Measurements from ENCODE around the gene ALG2.

- TF ChIP-seq POLR2A (IDR thresholded peaks at IDR 0.05; ENCODE audit: insufficient read depth in 1 of 2, low read depth in 2 of 2, low read length in 2 of 2) (no peak), CTCF (CRISPR knock-in tag; IDR thresholded peaks at IDR 0.05) (no peak), MAZ (IDR thresholded peaks at IDR 0.05; ENCODE audit: borderline replicate concordance, low read depth, low read length) (no peak), MAZ (CRISPR knock-in tag; IDR thresholded peaks at IDR 0.05; ENCODE audit: low read depth) (no peak), RFXAP (CRISPR knock-in tag; IDR thresholded peaks at IDR 0.05; ENCODE audit: borderline replicate concordance) (no peak), ZFP90 (CRISPR knock-in tag; IDR thresholded peaks at IDR 0.05; ENCODE audit: borderline replicate concordance) (no peak), ZNF740 (CRISPR knock-in tag; IDR thresholded peaks at IDR 0.05) (no peak), TFDP2 (CRISPR knock-in tag; IDR thresholded peaks at IDR 0.05) (no peak), ZFP37 (CRISPR knock-in tag; IDR thresholded peaks at IDR 0.05; ENCODE audit: borderline replicate concordance) (no peak), SOX6 (IDR thresholded peaks at IDR 0.05) (no peak), SOX6 (CRISPR knock-in tag; IDR thresholded peaks at IDR 0.05) (no peak)
These were observed 34.4 kb downstream of the ALG2 start for GRCh38 chr9:99187311-99187710.

Data from HepG2 (cell line).